NCI-H187 (cell line): ENCODE data around the gene UMODL1.

Experiments
- DNase-seq, 2 experiments: peaks; one replicate each; lab custom pipeline; 2025; lab: John Stamatoyannopoulos, UW

The UMODL1 gene

DNA sequence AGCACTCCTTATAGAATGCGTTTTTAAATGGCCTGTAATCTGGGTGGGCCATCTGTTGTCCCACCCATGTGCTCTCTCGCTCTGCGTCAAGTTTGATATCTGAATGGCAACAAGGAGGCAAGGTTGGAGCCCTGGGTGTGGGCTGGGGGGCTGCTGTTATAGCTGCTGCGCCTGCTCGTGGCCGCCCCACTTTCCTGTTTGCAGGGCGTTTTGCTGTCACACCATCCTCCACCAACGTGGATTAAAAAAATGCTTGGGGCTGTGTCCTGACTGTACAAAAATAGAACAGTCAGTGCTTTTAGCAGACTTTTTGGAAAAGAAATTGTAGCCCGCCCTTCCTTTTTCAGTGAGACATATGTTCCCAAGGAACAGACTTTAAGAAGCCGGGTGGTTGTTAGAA lies 25.4 kb downstream of the UMODL1 start:
- DNase-seq, result no peak

DNA sequence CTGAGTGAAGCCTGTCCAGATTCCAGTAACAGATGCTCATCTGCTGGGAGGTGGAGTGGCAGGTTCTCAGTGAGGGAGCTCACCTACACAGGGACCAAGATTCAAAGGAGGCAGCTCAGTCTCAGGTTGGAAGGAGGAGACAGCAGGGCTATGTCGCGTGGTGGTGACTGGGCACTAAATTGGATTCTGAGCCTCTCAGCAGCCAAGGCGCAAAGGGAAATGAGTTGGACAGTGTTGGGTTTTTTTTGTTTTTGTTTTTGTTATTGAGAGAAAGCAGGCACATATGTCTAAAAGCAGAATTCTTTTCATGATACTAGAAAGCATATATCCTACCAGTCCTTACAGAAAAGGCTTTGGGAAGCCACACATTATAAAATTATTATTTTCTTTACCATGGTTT lies 26.2 kb downstream of the UMODL1 start:
- DNase-seq, result no peak

DNA sequence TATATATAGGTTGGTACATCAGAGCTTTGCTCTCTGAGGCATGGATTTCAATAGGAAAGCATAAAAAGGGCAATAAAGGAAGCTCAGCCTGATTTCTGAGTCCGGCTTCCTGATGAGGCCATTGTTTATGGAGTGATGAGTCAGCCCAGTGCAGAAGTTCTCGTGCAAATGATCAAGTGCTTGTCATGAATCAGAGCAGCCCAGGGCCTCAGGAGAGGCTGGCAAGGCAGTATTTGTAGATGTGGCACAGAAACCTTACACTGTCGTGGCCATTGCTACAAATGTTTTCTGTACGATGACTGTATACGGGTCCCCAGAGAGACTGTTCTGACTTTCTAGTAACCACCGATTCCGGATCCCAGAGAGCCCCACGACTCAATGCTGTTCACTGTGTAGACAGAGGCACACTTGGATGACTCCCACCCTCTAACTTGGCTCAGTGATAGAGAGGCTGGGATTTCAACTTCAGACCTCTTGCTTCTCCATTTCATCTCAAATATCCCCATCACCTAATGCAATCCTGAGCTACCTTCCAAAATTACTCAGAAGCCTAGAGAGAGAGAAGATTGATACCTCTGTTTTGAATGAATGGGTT lies 26.8 kb downstream of the UMODL1 start:
- no peak for DNase-seq

DNA sequence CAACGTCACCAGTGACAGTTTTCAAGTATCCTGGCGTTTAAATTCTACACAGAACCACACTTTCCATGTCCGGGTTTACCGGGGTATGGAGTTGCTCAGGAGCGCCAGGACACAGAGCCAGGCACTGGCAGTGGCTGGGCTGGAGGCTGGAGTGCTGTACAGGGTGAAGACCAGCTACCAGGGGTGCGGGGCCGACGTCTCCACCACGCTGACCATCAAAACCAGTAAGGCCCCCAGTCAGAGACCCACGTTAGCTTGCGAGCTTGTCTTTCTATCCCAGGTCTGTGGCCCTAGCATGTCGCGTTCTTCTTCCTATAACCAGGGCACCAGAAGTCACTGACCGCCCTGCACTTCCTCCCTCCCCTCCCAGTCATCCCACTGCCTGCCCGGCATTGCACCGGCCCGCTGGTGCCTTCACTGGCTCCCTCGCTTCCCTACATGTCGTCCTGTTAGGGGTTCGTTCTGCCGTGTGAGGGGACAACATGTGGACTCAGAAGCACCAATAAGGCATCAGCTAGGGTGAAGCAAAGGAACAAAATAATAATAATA lies 27.9 kb downstream of the UMODL1 start:
- DNase-seq, result no peak

DNA sequence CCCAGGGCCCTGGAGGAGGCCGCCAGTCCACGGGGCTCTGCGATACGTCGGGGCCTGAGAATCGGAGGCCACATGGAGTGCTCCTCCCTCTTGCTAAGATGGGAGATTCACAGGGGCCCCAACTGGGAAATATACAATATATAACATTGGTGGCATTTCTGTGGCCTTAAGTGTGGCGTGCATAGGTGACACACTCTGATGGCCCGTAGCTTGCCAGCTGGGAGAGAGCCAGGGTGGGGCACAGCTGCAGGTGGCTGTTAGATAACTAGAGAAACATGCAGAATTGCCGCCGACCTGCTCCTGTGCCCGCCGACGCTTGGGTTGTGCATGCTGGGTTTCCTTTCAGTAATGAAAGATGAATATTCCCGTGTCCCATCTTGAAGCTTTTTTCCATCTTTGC lies 30.1 kb downstream of the UMODL1 start:
- DNase-seq, result no peak

- DNase-seq, result no peak
These were observed 31.0 kb downstream of the UMODL1 start for GRCh38 chr21:42102076-42102475.

DNA sequence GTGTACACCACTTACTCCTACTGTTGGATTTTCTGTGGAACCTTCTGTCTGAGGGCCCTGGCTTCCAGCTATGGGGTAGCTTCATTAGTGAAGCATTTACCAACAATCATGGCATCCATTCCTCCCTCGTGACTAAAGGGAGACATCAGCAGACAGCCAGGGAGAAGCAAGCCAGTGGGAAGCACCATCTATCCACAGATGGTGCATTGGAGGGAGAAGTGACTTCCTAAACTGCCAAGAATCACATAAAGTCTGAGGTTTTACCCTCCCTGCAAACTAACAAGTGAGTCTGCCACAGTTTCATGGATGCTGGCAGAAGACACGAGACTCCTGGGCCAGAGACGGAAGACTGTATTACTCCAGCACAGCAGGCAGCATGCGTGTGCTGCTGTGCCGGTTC lies 31.4 kb downstream of the UMODL1 start:
- DNase-seq, result no peak

DNA sequence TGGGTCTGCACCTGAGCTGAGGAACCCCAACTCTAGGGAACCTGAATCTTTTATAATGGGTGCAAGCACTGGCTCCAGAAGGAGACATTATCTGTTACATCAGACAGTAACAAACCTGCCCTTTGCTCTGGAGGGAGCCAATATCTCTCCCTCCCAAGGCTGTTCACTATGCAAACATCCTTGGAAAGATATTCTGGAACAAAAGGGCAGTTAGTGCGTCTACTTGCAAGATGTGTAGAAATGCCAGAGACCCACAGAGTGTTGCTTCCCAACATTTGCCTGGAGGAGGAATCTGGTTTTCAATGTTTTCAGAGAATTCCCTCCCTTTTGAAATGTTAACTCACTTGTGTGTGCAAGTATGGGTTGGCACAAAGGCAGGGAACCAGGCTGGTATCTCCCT lies 31.9 kb downstream of the UMODL1 start:
- DNase-seq, result no peak

GRCh38 chr21:42103843-42104242 lies 32.7 kb downstream of the UMODL1 start:
- DNase-seq, result no peak

- no peak for DNase-seq
These were observed 34.6 kb downstream of the UMODL1 start for GRCh38 chr21:42105476-42106315.

- DNase-seq, result no peak
These were observed 35.3 kb downstream of the UMODL1 start for GRCh38 chr21:42106425-42106824.

DNA sequence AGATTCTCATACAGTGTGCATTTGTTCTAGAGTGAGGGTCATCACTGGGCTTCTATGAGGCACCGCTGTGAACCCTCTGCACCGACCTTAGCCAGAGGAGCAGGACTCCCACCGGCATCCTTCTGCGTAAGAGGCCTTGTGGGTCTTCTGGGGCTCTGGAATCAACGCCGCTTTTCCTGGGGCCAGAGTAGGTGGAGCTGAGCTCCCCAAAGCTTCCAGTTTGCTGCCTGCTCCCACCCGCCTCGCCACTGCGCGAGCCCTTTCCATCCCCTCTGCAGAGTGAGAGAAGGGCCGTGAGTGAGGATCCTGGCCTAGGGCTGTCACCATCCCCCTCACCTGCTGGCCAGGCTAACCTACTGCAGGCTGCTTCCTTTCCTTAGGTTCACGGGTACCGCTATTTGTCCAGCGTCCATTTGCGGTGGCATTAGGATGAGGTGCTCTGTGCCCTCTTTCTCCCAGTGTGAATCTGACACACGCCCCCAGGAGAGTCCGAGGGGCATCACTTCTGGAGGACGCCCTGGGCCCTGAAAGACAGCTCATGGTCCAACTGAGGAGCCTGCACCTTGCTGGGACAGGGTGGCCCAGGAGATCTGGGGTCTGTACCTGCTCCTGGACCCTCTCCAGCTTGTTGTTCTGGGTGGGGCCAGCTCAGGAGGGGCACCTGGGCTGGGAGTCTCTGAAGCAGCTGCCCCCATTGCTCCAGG lies 36.2 kb downstream of the UMODL1 start:
- no peak for DNase-seq

DNA sequence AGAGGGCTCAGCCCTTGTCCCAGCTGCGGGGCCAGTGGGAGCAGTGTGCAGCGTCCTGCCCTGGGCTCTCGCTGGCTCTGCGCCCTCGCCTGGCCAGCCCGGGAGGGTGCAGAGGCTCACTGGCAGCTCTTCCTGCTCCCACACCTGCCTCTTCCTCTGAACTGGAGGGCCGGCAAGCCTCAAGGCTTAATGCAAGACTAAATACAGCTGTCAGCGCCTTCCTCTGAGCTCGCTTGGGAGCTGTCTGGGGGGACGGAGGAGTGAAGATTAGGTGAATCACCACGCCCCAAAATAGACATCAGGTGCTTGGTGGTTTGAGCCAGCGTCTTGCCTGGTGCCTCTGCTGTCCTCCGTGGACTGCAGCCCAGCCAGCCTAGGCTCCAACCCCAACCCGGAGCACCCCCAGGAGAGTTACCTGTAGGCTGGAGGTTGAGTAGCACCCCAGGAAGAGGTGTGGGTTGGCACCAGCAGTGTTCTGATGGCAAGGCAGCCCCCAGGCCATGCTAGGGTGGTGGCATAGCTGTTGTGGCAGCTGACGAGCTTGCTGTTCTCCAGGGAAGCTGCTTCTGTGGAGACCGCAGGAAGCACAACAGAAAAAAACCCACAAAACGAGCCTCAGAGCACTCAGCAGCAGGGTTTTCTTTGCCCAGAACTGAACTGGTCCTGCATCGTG lies 36.9 kb downstream of the UMODL1 start:
- DNase-seq, result peak; percentile 71 to 76

DNA sequence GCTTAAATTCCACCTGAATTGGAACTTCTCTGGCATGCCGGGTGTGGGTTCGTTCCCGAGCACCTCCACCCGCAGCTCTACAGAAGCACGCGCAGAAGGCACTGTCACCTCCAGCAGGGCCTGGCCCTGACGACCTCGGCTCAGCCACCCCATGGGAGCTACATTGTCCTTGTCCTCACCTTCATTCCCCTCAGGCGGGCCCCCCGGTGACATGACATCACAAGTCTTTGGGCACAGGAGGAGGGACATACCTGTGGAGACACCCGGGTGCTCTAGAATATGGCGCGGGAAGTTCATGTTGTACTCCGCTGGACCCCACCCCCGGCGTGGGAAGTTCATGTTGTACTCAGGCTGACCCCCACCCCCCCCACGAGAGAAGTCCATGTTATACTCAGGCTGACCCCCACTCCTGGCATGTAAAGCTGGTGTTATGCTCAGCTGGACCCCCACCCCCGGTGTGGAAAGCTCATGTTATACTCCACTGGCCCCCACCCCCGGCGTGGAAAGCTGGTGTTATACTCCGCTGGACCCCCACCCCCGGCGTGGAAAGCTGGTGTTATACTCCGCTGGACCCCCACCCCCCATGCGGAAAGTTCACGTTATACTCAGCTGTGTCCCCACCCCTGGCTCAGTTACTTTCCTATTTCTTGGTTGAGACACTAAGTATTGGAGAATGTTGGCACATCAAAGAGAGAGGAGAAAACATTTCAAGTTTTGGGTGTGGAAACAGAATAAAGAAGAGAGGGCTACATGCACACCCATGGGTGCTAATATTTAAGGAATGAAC lies 37.6 kb downstream of the UMODL1 start:
- no peak for DNase-seq

GRCh38 chr21:42109473-42109872 lies 38.4 kb downstream of the UMODL1 start:
- no peak for DNase-seq

DNA sequence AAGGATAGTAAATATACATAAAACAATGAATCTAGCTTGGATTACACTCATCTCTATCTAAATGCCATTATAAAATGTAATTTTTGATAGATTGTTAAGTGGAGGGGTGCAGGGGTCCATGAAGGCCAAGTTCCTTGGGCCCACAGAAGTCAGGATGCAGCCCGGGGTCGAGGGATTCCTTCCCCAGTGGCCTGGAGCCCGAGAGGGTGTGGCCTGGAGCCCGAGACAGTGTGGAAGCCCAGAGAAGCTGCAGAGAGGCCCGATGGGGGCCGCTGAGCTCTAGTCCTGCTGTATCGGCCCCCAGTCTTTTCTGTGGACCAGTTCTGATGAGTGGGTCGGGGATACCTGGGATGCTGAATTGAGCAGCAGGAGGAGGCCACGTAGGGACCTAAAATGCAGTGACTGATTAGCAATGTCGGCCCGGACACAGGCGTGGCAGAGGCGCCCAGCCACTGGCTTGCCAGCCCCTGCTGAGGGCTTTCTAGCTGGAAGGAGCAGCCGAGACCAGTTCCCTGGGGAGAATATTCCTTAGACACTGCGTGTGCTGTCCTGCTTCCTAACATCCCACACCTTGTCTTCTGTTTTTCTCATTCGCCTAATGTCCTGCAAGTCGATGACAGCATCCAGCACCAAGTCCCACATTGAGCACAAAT lies 38.9 kb downstream of the UMODL1 start:
- no peak for DNase-seq

DNA sequence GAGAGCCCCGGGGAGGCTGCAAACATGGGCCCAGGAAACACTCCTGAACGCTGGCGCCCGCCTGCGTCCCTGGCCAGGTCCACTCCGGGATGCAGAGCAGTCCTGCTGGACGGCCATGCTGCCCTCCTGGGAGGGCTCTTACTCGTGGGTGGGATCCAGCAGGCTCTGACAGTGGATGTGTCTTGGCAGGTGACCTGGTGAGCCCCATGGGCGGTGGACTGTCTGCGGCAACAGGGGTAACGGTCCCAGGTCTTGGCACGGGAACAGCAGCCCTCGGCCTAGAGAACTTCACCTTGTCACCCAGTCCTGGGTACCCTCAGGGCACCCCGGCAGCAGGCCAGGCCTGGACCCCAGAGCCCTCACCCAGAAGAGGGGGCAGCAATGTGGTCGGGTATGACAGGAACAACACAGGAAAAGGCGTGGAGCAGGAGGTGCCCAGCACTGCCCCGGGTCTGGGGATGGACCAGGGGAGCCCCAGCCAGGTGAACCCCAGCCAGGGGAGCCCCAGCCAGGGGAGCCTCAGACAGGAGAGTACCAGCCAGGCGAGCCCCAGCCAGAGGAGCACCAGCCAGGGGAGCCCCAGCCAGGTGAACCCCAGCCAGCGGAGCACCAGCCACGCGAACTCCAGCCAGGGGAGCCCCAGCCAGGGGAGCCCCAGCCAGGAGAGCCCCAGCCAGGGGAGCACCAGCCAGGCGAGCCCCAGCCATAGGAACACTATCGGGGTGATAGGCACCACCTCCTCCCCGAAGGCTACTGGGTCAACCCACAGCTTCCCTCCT lies 39.8 kb downstream of the UMODL1 start:
- DNase-seq, result no peak

- no peak for DNase-seq
These were observed 40.3 kb downstream of the UMODL1 start for GRCh38 chr21:42111470-42111743.

DNA sequence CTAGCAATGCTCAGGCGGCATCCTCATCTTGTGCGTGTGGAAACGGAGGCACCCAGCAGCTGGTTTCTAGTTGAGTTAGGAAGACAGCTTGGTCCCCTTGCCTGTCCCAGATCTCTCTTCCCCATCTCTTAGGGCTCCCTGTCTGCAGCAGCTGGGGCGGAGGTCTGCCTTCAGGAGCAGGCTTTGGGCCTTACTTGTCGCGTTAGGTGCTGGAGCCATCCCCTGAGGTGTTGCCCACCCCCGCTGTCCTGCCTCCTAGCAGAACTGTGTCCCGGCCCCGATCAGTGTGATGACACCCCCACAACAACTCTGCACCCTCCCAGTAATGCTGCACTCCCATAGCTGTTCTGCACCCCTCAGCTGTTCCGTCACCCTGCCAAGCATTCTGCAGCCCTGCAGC lies 40.7 kb downstream of the UMODL1 start:
- DNase-seq, result no peak

DNA sequence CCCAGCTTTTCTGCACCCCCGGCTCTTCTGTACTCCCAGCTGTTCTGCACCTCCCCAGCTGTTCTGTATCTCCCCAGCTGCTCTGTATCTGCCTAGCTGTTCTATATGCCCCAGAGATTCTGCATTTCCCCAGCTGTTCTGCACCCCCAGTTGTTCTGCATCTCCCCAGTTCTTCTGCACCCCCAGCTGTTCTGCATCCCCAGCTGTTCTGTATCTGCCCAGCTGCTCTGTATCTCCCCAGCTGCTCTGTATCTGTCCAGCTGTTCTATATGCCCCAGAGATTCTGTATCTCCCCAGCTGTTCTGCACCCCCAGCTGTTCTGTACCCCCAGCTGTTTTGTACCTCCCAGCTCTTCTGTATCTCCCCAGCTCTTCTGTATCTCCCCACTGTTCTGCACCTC lies 41.1 kb downstream of the UMODL1 start:
- DNase-seq, result no peak
